ENCODE data around the gene CCDC136. TPM values are rescaled to one million over a fixed set of nuclear protein-coding genes. Genes with fewer than 3 reads are reported as not detected.

Gene CCDC136
- total RNA-seq, 1 donor from 2014 or later: 3.0 TPM

GRCh38 chr7:128814499-128814898, 22.7 kb downstream of the CCDC136 start:
- Histone ChIP-seq H3K36me3 (no peaks in the 10 kb centered on the region), H3K27ac (no peak overlapping the region), H3K4me3 (no peak overlapping the region), H3K4me1 (peaks cover 5% of the 10 kb centered on the region), H3K9me3 (no peaks in the 10 kb centered on the region), H3K27me3 (ENCODE audit: low read depth) (no peaks in the 10 kb centered on the region)
- DNase-seq: no peak
- ATAC-seq: no peak
- intact Hi-C loops (cut with DNase I): no loop called here
- no peak for TF ChIP-seq CTCF (IDR thresholded peaks at IDR 0.05)

- no peak for ATAC-seq
- DNase-seq: no peak
- Histone ChIP-seq H3K27me3 (ENCODE audit: low read depth) (no peaks in the 10 kb centered on the region), H3K36me3 (no peaks in the 10 kb centered on the region), H3K4me1 (peaks cover 5% of the 10 kb centered on the region), H3K4me3 (no peak overlapping the region), H3K9me3 (no peaks in the 10 kb centered on the region), H3K27ac (no peak overlapping the region)
- intact Hi-C loops (cut with DNase I): no loop called here
- TF ChIP-seq CTCF (IDR thresholded peaks at IDR 0.05): no peak
Observed at GRCh38 chr7:128815289-128815942, 23.6 kb downstream of the CCDC136 start.

GRCh38 chr7:128818694-128819093, 26.9 kb downstream of the CCDC136 start:
- intact Hi-C loops (cut with DNase I): no loop called here
- Histone ChIP-seq H3K27me3 (ENCODE audit: low read depth) (no peaks in the 10 kb centered on the region), H3K36me3 (no peaks in the 10 kb centered on the region), H3K27ac (no peak overlapping the region), H3K4me1 (no peaks in the 10 kb centered on the region), H3K9me3 (no peaks in the 10 kb centered on the region), H3K4me3 (no peak overlapping the region)
- DNase-seq (no peak), ATAC-seq (no peak)
- TF ChIP-seq CTCF (IDR thresholded peaks at IDR 0.05): no peak

GRCh38 chr7:128821724-128822123, 30.0 kb downstream of the CCDC136 start:
- DNase-seq: no peak
- Histone ChIP-seq H3K9me3 (no peaks in the 10 kb centered on the region), H3K27me3 (ENCODE audit: low read depth) (peaks cover under 1% of the 10 kb centered on the region), H3K4me1 (no peaks in the 10 kb centered on the region), H3K27ac (no peak overlapping the region), H3K4me3 (no peak overlapping the region), H3K36me3 (no peaks in the 10 kb centered on the region)
- intact Hi-C loops (cut with DNase I): no loop called here
- no peak for TF ChIP-seq CTCF (IDR thresholded peaks at IDR 0.05)
- ATAC-seq: no peak

GRCh38 chr7:128826512-128826911, 34.7 kb downstream of the CCDC136 start:
- no peak overlapping the region for H3K4me3 ChIP-seq
- no peak for TF ChIP-seq CTCF (IDR thresholded peaks at IDR 0.05)
- ATAC-seq (no peak), DNase-seq (no peak)
- H3K27me3 ChIP-seq (ENCODE audit: low read depth): peaks cover 40% of the 10 kb centered on the region
- H3K27ac ChIP-seq: no peak overlapping the region
- H3K4me1 ChIP-seq: peaks cover 21% of the 10 kb centered on the region
- intact Hi-C loops (cut with DNase I): no loop called here
- no peaks in the 10 kb centered on the region for H3K36me3 ChIP-seq
- H3K9me3 ChIP-seq: no peaks in the 10 kb centered on the region
